SKM-1 treated with dmso at 0.1 percent for 144 hours (cell line): Measurements from ENCODE around the gene CD151.

Source experiments
- DNase-seq: peaks from one replicate; lab custom pipeline; 2025; ENCODE audit not compliant: unreplicated experiment; lab: John Stamatoyannopoulos, UW

CD151 gene

GRCh38 chr11:813072-813455 lies 19.7 kb upstream of the CD151 start:
- no peak for DNase-seq

GRCh38 chr11:813456-814096 lies 19.2 kb upstream of the CD151 start:
- no peak for DNase-seq

GRCh38 chr11:815675-816432 lies 16.9 kb upstream of the CD151 start:
- DNase-seq, result no peak

- DNase-seq, result no peak
Measured at GRCh38 chr11:816433-816779, 16.3 kb upstream of the CD151 start.

GRCh38 chr11:818396-819128 lies 14.2 kb upstream of the CD151 start, which contains the start of gene PNPLA2:
Gene PNPLA2, plus strand, starts transcription at chr11:818914. Its CDS starts 805 bp downstream, at chr11:819719.
- no peak for DNase-seq

- peak; percentile 86 for DNase-seq
Measured at GRCh38 chr11:819129-819931, 13.4 kb upstream of the CD151 start.

GRCh38 chr11:819943-820649 lies 12.7 kb upstream of the CD151 start:
- peak; percentile 66 for DNase-seq

- DNase-seq, result no peak
Measured at GRCh38 chr11:820655-821511, 11.9 kb upstream of the CD151 start.

- no peak for DNase-seq
Measured at GRCh38 chr11:821512-822371, 11.0 kb upstream of the CD151 start.

- DNase-seq, result no peak
Measured at GRCh38 chr11:823441-824291, 9.1 kb upstream of the CD151 start.

GRCh38 chr11:824292-824880 lies 8.4 kb upstream of the CD151 start:
- DNase-seq, result no peak

GRCh38 chr11:824942-825341 lies 7.8 kb upstream of the CD151 start:
- DNase-seq, result no peak

GRCh38 chr11:825366-826226 lies 7.2 kb upstream of the CD151 start:
- no peak for DNase-seq

- DNase-seq, result no peak
Measured at GRCh38 chr11:826227-826621, 6.5 kb upstream of the CD151 start.

GRCh38 chr11:826836-827145 lies 6.0 kb upstream of the CD151 start:
- no peak for DNase-seq

- DNase-seq, result no peak
Measured at GRCh38 chr11:827146-827896, 5.4 kb upstream of the CD151 start.
